Neuronal stem cell (in vitro differentiated cells): Measurements from ENCODE around the gene GIPC1.
A peak's percentile ranks its signal among the peaks of the same experiment; 100 is the strongest.

ENCODE experiments used
- DNase-seq: peaks from one replicate; pipeline ENCODE4 v3.0.0-alpha.2; 2013; ENCODE audit warnings: low spot score
- H2AFZ ChIP-seq: one replicate; pipeline ENCODE4 v1.6.1; 2013; ENCODE audit warnings: mild to moderate bottlenecking, low read length, inconsistent platforms
- H2AK5ac ChIP-seq: 2 replicates; pipeline ENCODE4 v1.6.1; 2013; ENCODE audit warnings: low read depth, mild to moderate bottlenecking, inconsistent platforms, low read length, moderate library complexity, mixed read lengths
- H2BK120ac ChIP-seq: 2 replicates; pipeline ENCODE4 v1.6.1; 2013; ENCODE audit warnings: low read depth, mild to moderate bottlenecking, inconsistent platforms, low read length, moderate library complexity, mixed read lengths
- H2BK12ac ChIP-seq: one replicate; pipeline ENCODE4 v1.6.1; 2013; ENCODE audit warnings: low read length, inconsistent platforms
- H2BK15ac ChIP-seq: 2 replicates; pipeline ENCODE4 v1.6.1; 2013; ENCODE audit warnings: mild to moderate bottlenecking, low read length, inconsistent platforms, mixed read lengths
- H2BK5ac ChIP-seq: one replicate; pipeline ENCODE4 v1.6.1; 2013; ENCODE audit warnings: inconsistent platforms, mild to moderate bottlenecking, low read length, moderate library complexity
- H3K14ac ChIP-seq: one replicate; pipeline ENCODE4 v1.6.1; 2013; ENCODE audit warnings: low read length, inconsistent platforms
- H3K18ac ChIP-seq: 2 replicates; pipeline ENCODE4 v1.6.1; 2013; ENCODE audit warnings: low read length, inconsistent platforms
- H3K23ac ChIP-seq: 2 replicates; pipeline ENCODE4 v1.6.1; 2013; ENCODE audit warnings: low read depth, mild to moderate bottlenecking, mixed read lengths, low read length, inconsistent platforms; ENCODE audit not compliant: poor library complexity
- H3K27ac ChIP-seq: replicated peaks from 3 replicates; pipeline ENCODE4 v1.5.1; 2013; ENCODE audit warnings: low read length, inconsistent platforms
- H3K27me3 ChIP-seq, 3 experiments: 2 replicates each; pipeline ENCODE4 v1.6.1; 2013; ENCODE audit warnings: low read length in 3 of 3, mild to moderate bottlenecking in 2 of 3, inconsistent platforms in 1 of 3, low read depth in 1 of 3, mixed read lengths in 1 of 3, moderate library complexity in 1 of 3; ENCODE audit not compliant: control insufficient read depth in 3 of 3, insufficient read depth in 3 of 3
- H3K36me3 ChIP-seq, 2 donors: replicated peaks in 1 of 2; 2 replicates each; pipeline ENCODE4 v1.6.1; 2013; ENCODE audit warnings: low read length in 2 of 2; ENCODE audit not compliant: control insufficient read depth in 2 of 2, insufficient read depth in 2 of 2
- H3K4ac ChIP-seq: 2 replicates; pipeline ENCODE4 v1.6.1; 2013; ENCODE audit warnings: inconsistent platforms, mild to moderate bottlenecking, low read length, moderate library complexity
- H3K4me1 ChIP-seq, 2 donors: 1 replicate in 1 of 2; 2 replicates in 1 of 2; pipeline ENCODE4 v1.6.1; 2013; ENCODE audit warnings: low read length in 2 of 2, low read depth in 1 of 2; ENCODE audit not compliant: control insufficient read depth in 2 of 2, insufficient read depth in 1 of 2
- H3K4me2 ChIP-seq: one replicate; pipeline ENCODE4 v1.6.1; 2013; ENCODE audit warnings: mild to moderate bottlenecking, low read length, inconsistent platforms; ENCODE audit not compliant: insufficient read depth, poor library complexity, severe bottlenecking
- H3K4me3 ChIP-seq, 2 donors: 2 replicates each; pipeline ENCODE4 v1.5.1; 2013; ENCODE audit warnings: low read length in 2 of 2, mild to moderate bottlenecking in 2 of 2, inconsistent platforms in 1 of 2, moderate library complexity in 1 of 2
- H3K79me1 ChIP-seq: one replicate; pipeline ENCODE4 v1.6.1; 2013; ENCODE audit warnings: low read depth, mild to moderate bottlenecking, inconsistent platforms, low read length, moderate library complexity
- H3K9ac ChIP-seq: one replicate; pipeline ENCODE4 v1.6.1; 2013; ENCODE audit warnings: mild to moderate bottlenecking, low read depth, low read length, inconsistent platforms; ENCODE audit not compliant: poor library complexity
- H3K9me3 ChIP-seq, 2 donors: replicated peaks in 1 of 2; 2 replicates each; pipeline versions ENCODE3 to v1.6.1; 2013; ENCODE audit warnings: low read length in 2 of 2, mild to moderate bottlenecking in 2 of 2, inconsistent platforms in 1 of 2, low read depth in 1 of 2, mixed read lengths in 1 of 2, moderate library complexity in 1 of 2; ENCODE audit not compliant: control insufficient read depth in 2 of 2, insufficient read depth in 1 of 2
- H4K8ac ChIP-seq: one replicate; pipeline ENCODE4 v1.6.1; 2013; ENCODE audit warnings: low read depth, mild to moderate bottlenecking, inconsistent platforms, low read length, moderate library complexity
- H4K91ac ChIP-seq: one replicate; pipeline ENCODE4 v1.6.1; 2013; ENCODE audit warnings: low read length, low read depth, mild to moderate bottlenecking, inconsistent platforms; ENCODE audit not compliant: poor library complexity
- WGBS, 2 donors: extraction: QIAGEN DNeasy Blood & Tissue Kit; methylation state at CpG; one replicate each; pipeline ENCODE4 v1.1.7; 2013; ENCODE audit warnings: missing lambda C conversion rate in 2 of 2, mixed read lengths in 1 of 2; ENCODE audit not compliant: insufficient read length in 2 of 2, insufficient replicate concordance in 1 of 2; ENCODE audit errors: extremely low coverage in 2 of 2; 5-methylcytosine and 5-hydroxymethylcytosine counted together

The GIPC1 gene

DNA sequence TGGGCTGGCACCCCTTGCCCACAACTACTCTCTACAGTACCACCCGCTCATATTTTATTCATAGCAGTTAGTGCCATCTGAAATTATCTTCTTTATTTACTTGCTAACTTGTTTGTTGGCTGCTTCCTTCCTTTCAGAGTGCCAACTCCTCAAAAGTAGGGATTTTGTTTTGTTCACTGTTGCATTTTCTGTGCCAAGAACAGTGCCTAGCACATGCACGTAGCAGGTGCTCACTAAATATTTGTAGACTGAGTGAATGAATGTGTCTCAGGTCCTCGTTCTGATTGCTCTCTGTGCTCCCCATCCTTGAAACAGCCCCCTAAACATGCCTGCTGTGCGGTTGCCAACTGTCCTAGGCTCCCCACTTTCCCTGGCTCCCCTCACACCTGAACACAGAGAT is 1.5 kb downstream of the GIPC1 start:
- peaks cover 8 to 26% of the 10 kb centered on the region in 2 donors for H3K36me3 ChIP-seq
- no peak overlapping the region for H3K4ac ChIP-seq
- no peak overlapping the region for H4K91ac ChIP-seq
- H2BK15ac ChIP-seq: no peak overlapping the region
- peak overlapping the region in 1 of 2 donors; percentile 88 for H3K4me3 ChIP-seq
- H2AFZ ChIP-seq: no peak overlapping the region
- no peak overlapping the region for H3K27ac ChIP-seq
- H3K18ac ChIP-seq: peak overlapping the region; percentile 56
- no peak overlapping the region for H3K14ac ChIP-seq
- H2BK5ac ChIP-seq: peak overlapping the region; percentile 10
- no peak overlapping the region for H2BK12ac ChIP-seq
- H3K27me3 ChIP-seq: no peaks in the 10 kb centered on the region
- H3K79me1 ChIP-seq: peaks cover 11% of the 10 kb centered on the region
- H2AK5ac ChIP-seq: no peak overlapping the region
- H3K9ac ChIP-seq: no peak overlapping the region
- no peaks in the 10 kb centered on the region for H3K9me3 ChIP-seq
- no peak overlapping the region for H2BK120ac ChIP-seq
- DNase-seq: no peak
- no CpG with 5 or more reads among the region's 4 CpGs for WGBS, 2 donors
- H3K4me2 ChIP-seq: no peak overlapping the region
- H4K8ac ChIP-seq: peak overlapping the region; percentile 29
- H3K4me1 ChIP-seq: peaks cover 16 to 19% of the 10 kb centered on the region in 2 donors
- peak overlapping the region; percentile 11 for H3K23ac ChIP-seq

DNA sequence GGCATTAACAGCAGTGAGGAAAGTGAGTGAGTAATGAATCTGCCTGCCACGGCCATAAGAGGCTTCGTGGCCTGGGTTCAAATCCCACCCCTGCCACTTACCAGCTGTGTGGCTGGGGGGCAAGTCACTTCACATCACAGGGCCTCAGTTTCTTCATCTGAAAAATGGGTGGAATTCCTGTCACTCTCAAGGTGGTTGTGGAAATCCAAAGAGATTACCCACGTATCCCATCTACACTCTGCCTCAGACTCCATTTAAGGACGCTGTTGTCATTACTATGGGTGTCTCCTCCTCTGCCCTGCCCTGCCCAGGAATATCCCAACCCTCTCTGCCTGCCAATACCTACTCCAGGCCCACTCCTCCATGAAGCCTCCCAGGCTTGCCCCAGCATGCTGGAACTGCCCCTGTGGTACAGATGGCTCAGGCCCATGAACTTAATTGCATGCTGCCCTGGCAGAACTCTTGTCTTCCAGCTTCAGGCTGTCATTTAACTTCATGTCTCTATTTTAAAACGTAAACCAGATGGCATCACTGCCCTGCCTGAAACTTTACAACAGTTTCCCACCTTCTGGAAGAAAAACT is 3.1 kb downstream of the GIPC1 start:
- no peak overlapping the region for H2AFZ ChIP-seq
- H3K23ac ChIP-seq: no peak overlapping the region
- no peak overlapping the region for H3K4ac ChIP-seq
- H4K91ac ChIP-seq: no peak overlapping the region
- no peak overlapping the region for H2BK120ac ChIP-seq
- no peak overlapping the region for H3K14ac ChIP-seq
- no CpG with 5 or more reads among the region's 5 CpGs for WGBS, 2 donors
- H3K4me2 ChIP-seq: no peak overlapping the region
- peaks cover 12 to 39% of the 10 kb centered on the region in 2 donors for H3K36me3 ChIP-seq
- peaks cover 16 to 19% of the 10 kb centered on the region in 2 donors for H3K4me1 ChIP-seq
- no peak overlapping the region for H2BK12ac ChIP-seq
- H3K9ac ChIP-seq: peak overlapping the region; percentile 12
- H2BK15ac ChIP-seq: no peak overlapping the region
- H2BK5ac ChIP-seq: no peak overlapping the region
- no peak overlapping the region for H3K18ac ChIP-seq
- DNase-seq: no peak
- H3K79me1 ChIP-seq: peaks cover 11% of the 10 kb centered on the region
- no peaks in the 10 kb centered on the region for H3K27me3 ChIP-seq
- no peak overlapping the region for H3K4me3 ChIP-seq
- no peak overlapping the region for H3K27ac ChIP-seq
- H4K8ac ChIP-seq: no peak overlapping the region
- H3K9me3 ChIP-seq: no peaks in the 10 kb centered on the region
- H2AK5ac ChIP-seq: no peak overlapping the region

DNA sequence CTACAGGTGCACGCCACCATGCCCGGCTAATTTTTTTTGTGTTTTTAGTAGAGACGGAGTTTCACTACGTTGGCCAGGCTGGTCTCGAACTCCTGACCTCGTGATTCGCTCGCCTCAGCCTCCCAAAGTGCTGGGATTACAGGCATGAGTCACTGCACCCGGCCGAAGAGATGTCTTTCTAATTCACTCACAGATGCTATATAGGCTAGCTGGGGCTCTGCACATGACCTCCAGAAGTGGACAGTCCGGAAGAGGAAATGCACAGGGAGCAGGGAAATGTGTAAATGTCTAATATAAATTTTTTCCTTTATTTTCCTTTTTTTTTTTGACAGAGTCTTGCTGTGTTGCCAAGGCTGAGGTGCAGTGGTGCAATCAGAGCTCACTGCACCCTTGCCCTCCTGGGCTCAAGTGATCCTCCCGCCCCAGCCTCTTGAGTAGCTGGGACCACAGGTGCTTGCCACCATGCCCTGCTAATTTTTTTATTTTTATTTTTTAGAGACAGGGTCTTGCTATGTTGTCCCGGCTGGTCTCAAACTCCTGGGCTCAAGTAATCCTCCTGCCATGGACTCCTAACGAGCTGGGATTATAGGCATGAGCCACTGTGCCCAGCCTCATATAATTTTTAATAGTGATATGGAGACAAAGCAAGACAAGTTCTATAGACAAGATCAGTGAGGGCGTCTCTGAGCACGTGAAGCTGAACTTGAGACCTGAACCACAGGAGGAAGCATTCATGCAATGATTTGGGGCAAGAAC is 8.4 kb downstream of the GIPC1 start:
- H2BK12ac ChIP-seq: no peak overlapping the region
- H3K9me3 ChIP-seq: no peaks in the 10 kb centered on the region
- H4K8ac ChIP-seq: no peak overlapping the region
- peaks cover 5% of the 10 kb centered on the region for H3K79me1 ChIP-seq
- no peak overlapping the region for H2BK120ac ChIP-seq
- H3K14ac ChIP-seq: no peak overlapping the region
- H2BK5ac ChIP-seq: no peak overlapping the region
- H2AK5ac ChIP-seq: no peak overlapping the region
- H3K4me2 ChIP-seq: no peak overlapping the region
- no peaks in the 10 kb centered on the region for H3K27me3 ChIP-seq
- no peak overlapping the region for H3K4me3 ChIP-seq
- H4K91ac ChIP-seq: no peak overlapping the region
- no peak overlapping the region for H3K4ac ChIP-seq
- H3K4me1 ChIP-seq: no peaks in the 10 kb centered on the region
- no peak overlapping the region for H2BK15ac ChIP-seq
- no peak overlapping the region for H3K23ac ChIP-seq
- no CpG with 5 or more reads among the region's 16 CpGs for WGBS, 2 donors
- no peak overlapping the region for H3K18ac ChIP-seq
- no peak overlapping the region for H2AFZ ChIP-seq
- H3K27ac ChIP-seq: no peak overlapping the region
- no peak overlapping the region for H3K9ac ChIP-seq
- peaks cover 14 to 49% of the 10 kb centered on the region in 2 donors for H3K36me3 ChIP-seq
- DNase-seq: no peak

DNA sequence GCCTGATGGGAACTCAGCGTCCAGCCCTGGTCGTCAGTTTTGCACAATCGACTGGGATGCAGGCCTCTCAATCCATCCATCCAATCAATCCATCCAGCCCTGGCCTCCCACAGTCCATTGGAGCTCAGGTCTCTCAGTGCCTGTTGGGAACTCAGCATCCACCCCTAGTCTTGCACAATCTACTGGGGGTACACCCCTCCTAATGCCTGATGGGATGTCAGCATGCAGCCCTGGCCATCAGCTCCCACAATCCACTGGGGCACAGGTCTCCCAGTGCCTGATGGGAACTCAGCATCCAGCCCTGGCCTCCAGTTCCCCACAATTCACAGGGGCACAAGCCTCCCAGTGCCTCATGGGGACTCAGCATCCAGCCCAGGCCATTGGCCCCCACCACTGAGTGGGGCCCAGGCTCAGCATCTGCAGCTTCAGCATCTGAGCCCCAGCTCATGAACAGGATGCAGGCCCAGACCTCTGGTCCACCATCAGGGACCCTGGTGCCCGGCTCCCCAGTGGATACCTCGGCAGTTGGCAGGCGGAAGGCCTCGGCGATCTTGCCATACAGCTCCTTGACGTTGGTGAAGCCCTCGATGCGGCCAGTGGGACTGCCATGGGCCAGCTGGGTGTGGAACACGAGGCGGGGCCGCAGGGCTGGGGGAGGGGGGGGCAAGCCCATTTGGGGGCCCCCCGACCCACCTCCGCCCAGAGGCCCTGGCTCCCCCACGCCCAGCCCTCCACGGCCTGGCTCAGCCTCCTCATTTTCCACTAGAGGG is 13.6 kb downstream of the GIPC1 start:
- Histone ChIP-seq H2BK5ac (peak overlapping the region; percentile 82), H3K14ac (no peak overlapping the region), H4K91ac (no peak overlapping the region), H2BK12ac (no peak overlapping the region), H2BK120ac (no peak overlapping the region), H3K18ac (no peak overlapping the region), H3K9ac (no peak overlapping the region), H3K27me3 (no peaks in the 10 kb centered on the region), H3K36me3 (peaks cover 23 to 56% of the 10 kb centered on the region in 2 donors), H3K9me3 (no peaks in the 10 kb centered on the region), H3K4me3 (no peak overlapping the region), H3K4ac (no peak overlapping the region), H3K27ac (no peak overlapping the region), H3K79me1 (peaks cover 8% of the 10 kb centered on the region), H3K23ac (peak overlapping the region; percentile 65), H4K8ac (peak overlapping the region; percentile 30), H2BK15ac (no peak overlapping the region), H3K4me1 (peaks cover 0 to 4% of the 10 kb centered on the region in 2 donors), H2AK5ac (no peak overlapping the region), H3K4me2 (no peak overlapping the region), H2AFZ (no peak overlapping the region)
- WGBS, 2 donors: no CpG with 5 or more reads among the region's 18 CpGs
- no peak for DNase-seq
